Measurements from ENCODE around the gene SMIM3. TPM values are rescaled to one million over a fixed set of nuclear protein-coding genes. Genes with fewer than 3 reads are reported as not detected.
A peak's percentile ranks its signal among the peaks of the same experiment; 100 is the strongest.

The SMIM3 gene
- total and polyA plus RNA-seq, 12 donors = 12.3 to 57.4 (median 27.6) TPM

GRCh38 chr5:150750469-150750868, 28.1 kb upstream of the SMIM3 start:
- intact Hi-C loops (cut with DNase I) = no loop called here
- no peak for DNase-seq
- Histone ChIP-seq H3K4me1 (replicated peaks in 1 of 2) (peaks cover 15 to 49% of the 10 kb centered on the region in 2 donors), H3K4me3 (no peak overlapping the region), H3K36me3 (replicated peaks in 1 of 2) (peaks cover 0 to 44% of the 10 kb centered on the region in 2 donors), H3K27me3 (no peaks in the 10 kb centered on the region), H3K9me3 (replicated peaks in 1 of 3) (no peaks in the 10 kb centered on the region), H3K27ac (peak overlapping the region in 1 of 5 donors; percentile 58)
- 33 to 53% (median 46%) methylated on average over 2 of the region's 2 CpGs for WGBS, 4 donors
- TF ChIP-seq POLR2A (IDR thresholded peaks at IDR 0.05) (no peak), CTCF (IDR thresholded peaks at IDR 0.05) (no peak)

GRCh38 chr5:150751096-150751891, 27.3 kb upstream of the SMIM3 start:
- TF ChIP-seq POLR2A (IDR thresholded peaks at IDR 0.05) = no peak
- TF ChIP-seq CTCF (IDR thresholded peaks at IDR 0.05) = no peak
- Histone ChIP-seq H3K9me3 (replicated peaks in 1 of 3) (no peaks in the 10 kb centered on the region), H3K4me3 (no peak overlapping the region), H3K4me1 (replicated peaks in 1 of 2) (peaks cover 18 to 57% of the 10 kb centered on the region in 2 donors), H3K27me3 (no peaks in the 10 kb centered on the region), H3K27ac (peak overlapping the region in 2 of 5 donors; percentile 2 to 58), H3K36me3 (replicated peaks in 1 of 2) (peaks cover 0 to 52% of the 10 kb centered on the region in 2 donors)
- no peak for DNase-seq
- intact Hi-C loops (cut with DNase I) = no loop called here
- WGBS, 4 donors = 48 to 68% (median 58%) methylated on average over 3 of the region's 3 CpGs

GRCh38 chr5:150753463-150753862, 25.1 kb upstream of the SMIM3 start:
- TF ChIP-seq POLR2A (IDR thresholded peaks at IDR 0.05) (no peak), CTCF (IDR thresholded peaks at IDR 0.05) (no peak)
- no peak for DNase-seq
- Histone ChIP-seq H3K27me3 (no peaks in the 10 kb centered on the region), H3K36me3 (replicated peaks in 1 of 2) (peaks cover 0 to 53% of the 10 kb centered on the region in 2 donors), H3K9me3 (replicated peaks in 1 of 3) (no peaks in the 10 kb centered on the region), H3K27ac (no peak overlapping the region), H3K4me1 (replicated peaks in 1 of 2) (peaks cover 18 to 73% of the 10 kb centered on the region in 2 donors), H3K4me3 (no peak overlapping the region)
- intact Hi-C loops (cut with DNase I) = no loop called here
- WGBS, 4 donors = 87 to 93% (median 92%) methylated on average over 5 of the region's 5 CpGs

- intact Hi-C loops (cut with DNase I) = no loop called here
- WGBS, 4 donors = 85 to 100% (median 89%) methylated on average over 1 of the region's 1 CpG
These were observed 24.7 kb upstream of the SMIM3 start for GRCh38 chr5:150753863-150754262.

More at GRCh38 chr5:150753863-150754262, 24.7 kb upstream of the SMIM3 start:
- H3K9me3 ChIP-seq (replicated peaks in 1 of 3) = no peaks in the 10 kb centered on the region
- H3K27me3 ChIP-seq = no peaks in the 10 kb centered on the region
- TF ChIP-seq CTCF (IDR thresholded peaks at IDR 0.05) (no peak), POLR2A (IDR thresholded peaks at IDR 0.05) (no peak)
- H3K4me1 ChIP-seq (replicated peaks in 1 of 2) = peaks cover 18 to 73% of the 10 kb centered on the region in 2 donors
- no peak for DNase-seq
- H3K36me3 ChIP-seq (replicated peaks in 1 of 2) = peaks cover 0 to 53% of the 10 kb centered on the region in 2 donors
- no peak overlapping the region for H3K27ac ChIP-seq
- no peak overlapping the region for H3K4me3 ChIP-seq

Data from adrenal gland (tissue), 12 donors.